ENCODE data around the gene LAGE3.

GRCh38 chrX:154483325-154483724 is 4.2 kb upstream of the LAGE3 start:
- TF ChIP-seq EZH2 (IDR thresholded peaks at IDR 0.05; ENCODE audit: insufficient read depth, poor library complexity, severe bottlenecking) (no peak), EZH2phosphoT487 (IDR thresholded peaks at IDR 0.05; ENCODE audit: insufficient read depth, low read depth) (no peak)

All from GM23248 (cell line).